HepG2 (cell line): Measurements from ENCODE around the gene GRB2. TPM values are rescaled to one million over a fixed set of nuclear protein-coding genes. Genes with fewer than 3 reads are reported as not detected.
A peak's percentile ranks its signal among the peaks of the same experiment; 100 is the strongest.

Source experiments
- ATAC-seq: fragments of 200-7000 bp; cut with Tn5 transposase; 3 replicates; pipeline ENCODE4 v1.9.1; 2020; ENCODE audit warnings: mild to moderate bottlenecking, moderate library complexity
- BruUV-seq: library from RNA; stranded (reverse); fragments of 400-500 nt; replicated peaks from 2 replicates; lab custom pipeline; 2021; lab: Mats Ljungman, UMichigan
- CTCF ChIA-PET: fragments of 300-600 bp; formaldehyde crosslinking; extraction: SDS; loops from one replicate; lab custom pipeline; 2021; ENCODE audit warnings: low total read pairs, inconsistent platforms, low intra/inter-chr PET ratio; lab: Yijun Ruan, JAX
- POLR2A ChIA-PET: fragments of 350-600 bp; sonication (Branson Sonifier 250); formaldehyde crosslinking; loops from one replicate; lab custom pipeline; 2020; ENCODE audit warnings: antibody characterized with exemption, inconsistent platforms; lab: Yijun Ruan, JAX
- DNase-seq: peaks from one replicate; pipeline ENCODE4 v3.0.0-alpha.2; 2015; ENCODE audit warnings: low spot score
- FAIRE-seq: peaks from 3 replicates; lab custom pipeline; 2011; peaks lifted over from hg19 to GRCh38; lab: Jason Lieb, UNC
- H2AFZ ChIP-seq: one replicate; pipeline ENCODE4 v1.6.1; 2011; ENCODE audit warnings: low read length, inconsistent platforms
- H3K27ac ChIP-seq: fragments of 300-600 bp; 3 replicates; pipeline ENCODE4 v1.8.0; 2011; ENCODE audit warnings: mixed run types, mild to moderate bottlenecking, mixed read lengths, low read length, inconsistent platforms; ENCODE audit not compliant: insufficient read depth; ENCODE audit errors: extremely low read length
- H3K27me3 ChIP-seq, 2 experiments: fragments of 200-600 bp in 1 of 2; 2 replicates in 1 of 2; 3 replicates in 1 of 2; pipeline versions ENCODE4 v1.6.0 to v1.8.0; 2011; ENCODE audit warnings: low read length in 2 of 2, mild to moderate bottlenecking in 2 of 2, moderate library complexity in 2 of 2, inconsistent platforms in 1 of 2; ENCODE audit not compliant: insufficient read depth in 2 of 2, control insufficient read depth in 1 of 2
- H3K36me3 ChIP-seq, 2 experiments: fragments of 200-600 bp in 1 of 2; replicated peaks in 1 of 2; 2 replicates in 1 of 2; 3 replicates in 1 of 2; pipeline versions ENCODE4 v1.5.1 to v1.8.0; 2011; ENCODE audit warnings: low read length in 2 of 2, inconsistent platforms in 1 of 2; ENCODE audit not compliant: insufficient read depth in 2 of 2, control insufficient read depth in 1 of 2
- H3K4me1 ChIP-seq: 2 replicates; pipeline ENCODE4 v1.5.1; 2012; ENCODE audit warnings: low read length, inconsistent platforms; ENCODE audit not compliant: insufficient read depth
- H3K4me2 ChIP-seq: 2 replicates; pipeline ENCODE4 v1.6.0; 2011; ENCODE audit warnings: low read depth, low read length, inconsistent platforms
- H3K4me3 ChIP-seq, 3 experiments: fragments of 200-600 bp in 1 of 3; sonication (generic), shearing (Covaris generic) in 1 of 3; replicated peaks in 1 of 3; 2 replicates each; pipeline ENCODE4 v1.5.1; 2011 to 2016; ENCODE audit warnings: low read length in 3 of 3, inconsistent platforms in 2 of 3, low read depth in 2 of 3, mild to moderate bottlenecking in 2 of 3, control low read depth in 1 of 3, mixed read lengths in 1 of 3; ENCODE audit not compliant: insufficient read depth in 1 of 3
- H3K79me2 ChIP-seq: one replicate; pipeline ENCODE4 v1.6.1; 2011; ENCODE audit warnings: low read length, inconsistent platforms; ENCODE audit not compliant: insufficient read depth
- H3K9ac ChIP-seq: 2 replicates; pipeline ENCODE4 v1.6.0; 2011; ENCODE audit warnings: mild to moderate bottlenecking, low read depth, low read length, inconsistent platforms; ENCODE audit not compliant: insufficient read depth
- H3K9me3 ChIP-seq: 2 replicates; pipeline ENCODE4 v1.5.1; 2012; ENCODE audit warnings: mild to moderate bottlenecking, low read length
- H4K20me1 ChIP-seq: 2 replicates; pipeline ENCODE4 v1.6.0; 2011; ENCODE audit warnings: inconsistent platforms, mild to moderate bottlenecking, low read length, moderate library complexity; ENCODE audit not compliant: insufficient read depth
- AHDC1 ChIP-seq: sonication (generic); formaldehyde crosslinking; IDR thresholded peaks from 2 replicates; pipeline ENCODE4 v1.5.1; 2020; ENCODE audit warnings: mild to moderate bottlenecking, missing genetic modification reagents, borderline replicate concordance
- CREB1 ChIP-seq, 2 experiments: fragments of 450-650 bp in 1 of 2; IDR thresholded peaks; 2 replicates each; pipeline ENCODE4 v1.6.1; 2016 to 2017; ENCODE audit warnings: control low read depth in 1 of 2, mild to moderate bottlenecking in 1 of 2, missing compliant biosample characterization in 1 of 2, missing genetic modification characterization in 1 of 2
- GMEB1 ChIP-seq: sonication (generic); formaldehyde crosslinking; IDR thresholded peaks from 2 replicates; pipeline ENCODE4 v1.5.1; 2020; ENCODE audit warnings: missing genetic modification reagents, mild to moderate bottlenecking, borderline replicate concordance
- MTF2 ChIP-seq: sonication (generic); formaldehyde crosslinking; IDR thresholded peaks from 2 replicates; pipeline ENCODE4 v1.5.0; 2020; ENCODE audit warnings: missing genetic modification reagents, borderline replicate concordance
- NR3C1 ChIP-seq: sonication (generic); formaldehyde crosslinking; IDR thresholded peaks from 2 replicates; pipeline ENCODE4 v1.4.0; 2020; ENCODE audit warnings: missing genetic modification reagents
- SCMH1 ChIP-seq: sonication (generic); formaldehyde crosslinking; IDR thresholded peaks from 2 replicates; pipeline ENCODE4 v1.9.0; 2021; ENCODE audit warnings: missing genetic modification reagents, mild to moderate bottlenecking, borderline replicate concordance
- SNRNP70 ChIP-seq: fragments of 200-400 bp; formaldehyde crosslinking; IDR thresholded peaks from 2 replicates; pipeline ENCODE4 v1.6.1; 2017; ENCODE audit warnings: mild to moderate bottlenecking, low read depth, low read length, moderate library complexity
- SRY ChIP-seq: sonication (generic); formaldehyde crosslinking; IDR thresholded peaks from 2 replicates; pipeline ENCODE4 v1.8.0; 2022; ENCODE audit warnings: mild to moderate bottlenecking, missing genetic modification reagents
- TMF1 ChIP-seq: sonication (generic); formaldehyde crosslinking; IDR thresholded peaks from 2 replicates; pipeline ENCODE4 v1.8.1; 2022; ENCODE audit warnings: low read depth, missing genetic modification reagents
- ZBTB33 ChIP-seq: sonication (generic); formaldehyde crosslinking; IDR thresholded peaks from 2 replicates; pipeline ENCODE4 v1.4.0; 2020; ENCODE audit warnings: missing genetic modification reagents
- ZBTB42 ChIP-seq: sonication (generic); formaldehyde crosslinking; IDR thresholded peaks from 2 replicates; pipeline ENCODE4 v1.5.0; 2020; ENCODE audit warnings: mild to moderate bottlenecking, missing genetic modification reagents
- WGBS: methylation state at CpG from one replicate; pipeline ENCODE4 v1.1.6; 2017; ENCODE audit warnings: low lambda C conversion rate; 5-methylcytosine and 5-hydroxymethylcytosine counted together
- in situ Hi-C: cut with HindIII; loops from 2 replicates; pipeline ENCODE4 v1.10.0; 2017; ENCODE audit warnings: low pct_unique_long_range_greater_than_20kb; ENCODE audit not compliant: extremely low pct_ligation_motif_present
- intact Hi-C: fragments of 100-400 bp; cut with micrococcal nuclease; formaldehyde crosslinking; loops from one replicate; pipeline ENCODE4 v1.10.0; 2022; ENCODE audit not compliant: unreplicated experiment
- polyA plus RNA-seq, 8 experiments: library from polyadenylated mRNA; depleted of rRNA in 3 of 8; stranded (reverse) in 7 of 8; unstranded in 1 of 8; fragments of >200 nt; fragmentation: Illumina TruSeq in 4 of 8; extraction: Trizol in 4 of 8; gene quantifications; 2 replicates each; pipeline versions ENCODE4 v1.2.1 to v1.2.3, GENCODE V29; 2011 to 2016; ENCODE audit warnings: low read depth in 4 of 8, missing spikeins in 1 of 8, mixed read lengths in 1 of 8; ENCODE audit not compliant: insufficient read depth in 1 of 8
- total RNA-seq, 5 experiments: library from RNA; depleted of rRNA; stranded (reverse); fragments of >200 nt; fragmentation: Illumina TruSeq; extraction: Trizol; gene quantifications; 2 replicates each; pipeline ENCODE4 v1.2.3, GENCODE V29; 2016; ENCODE audit warnings: low read depth in 1 of 5

GRB2 gene
- total and polyA plus RNA-seq, 2 of the 13 experiments (the other 11 are each of a cell fraction or from before 2014, with no cell fraction given), result 84.6 to 92.3 TPM

GRCh38 chr17:75289832-75290337 is 115.6 kb downstream of the GRB2 start (continued):
- TF ChIP-seq ZBTB33, result peak; percentile 90
- TF ChIP-seq, all 625 proteins: peak for 13

GRCh38 chr17:75289115-75289831 is 116.2 kb downstream of the GRB2 start, which contains the start of gene SLC25A19:
TSS of gene SLC25A19 (minus strand) at chr17:75289433. CDS start at chr17:75286764, 2,669 bp downstream.
- CTCF ChIA-PET, result interaction anchor here (1.2 to 1.3 kb wide), 2 partner anchors 19 to 115 kb away, joined by 3 to 5 read pairs; no protein-coding TSS in a partner anchor
- Histone ChIP-seq H2AFZ (no peak within 1 kb of the TSS), H3K27ac (peak within 1 kb of the TSS; percentile 75), H3K4me1 (peaks cover 57% of the 10 kb centered on the region), H3K9me3 (no peaks in the 10 kb centered on the region), H4K20me1 (no peaks in the 10 kb centered on the region), H3K79me2 (peaks cover 15% of the 10 kb centered on the region), H3K9ac (peak within 1 kb of the TSS; percentile 84), H3K36me3 (peaks cover 6 to 22% of the 10 kb centered on the region in 2 experiments; a peak in 4 of 5 replicates), H3K4me3 (peak within 1 kb of the TSS; percentile 74 to 94 (median 87)), H3K4me2 (peak within 1 kb of the TSS; percentile 78), H3K27me3 (no peaks in the 10 kb centered on the region)
- ATAC-seq (peak; percentile 97), FAIRE-seq (peak; percentile 99), DNase-seq (peak; percentile 99)
- no TSS peak for BruUV-seq
- WGBS, result 1% methylated on average over 42 of the region's 65 CpGs
- in situ Hi-C loops (no loop called here), intact Hi-C loops (loop anchor here (1.0 kb wide), 2 partner anchors 18 to 116 kb away; partner anchors contain the start of genes GRB2 and MIF4GD)
- POLR2A ChIA-PET, result interaction anchor here (0.5 to 2.2 kb wide), 39 partner anchors 8 to 491 kb away, joined by 3 to 73 read pairs (median 5); partner anchors contain the start of genes FDXR, GGA3, GRB2 and MIF4GD
- TF ChIP-seq MTF2 (CRISPR knock-in tag) (no peak), SRY (CRISPR knock-in tag) (no peak; the same call in 1 of the 2 replicates), CREB1 (IDR thresholded peaks at IDR 0.05) (peak; percentile 86), CREB1 (CRISPR knock-in tag; IDR thresholded peaks at IDR 0.05) (peak; percentile 93), AHDC1 (CRISPR knock-in tag) (no peak), TMF1 (CRISPR knock-in tag) (peak; percentile 54; the same call in 1 of the 2 replicates), ZBTB42 (no peak), SNRNP70 (no peak), GMEB1 (CRISPR knock-in tag) (peak; percentile 91), SCMH1 (CRISPR knock-in tag) (no peak), NR3C1 (CRISPR knock-in tag) (no peak)
